Prostate gland (tissue), 2 donors: ENCODE results near the gene ACADL. TPM values are rescaled to one million over a fixed set of nuclear protein-coding genes. Genes with fewer than 3 reads are reported as not detected.

ENCODE experiments used
- DNase-seq: peaks from one replicate; pipeline ENCODE4 v3.0.0-alpha.2; 2019; ENCODE audit warnings: low spot score
- H3K27ac ChIP-seq, 2 donors: fragments of 200-600 bp; sonication (generic); 2 replicates each; pipeline ENCODE4 v1.5.1; 2017 to 2019
- H3K27me3 ChIP-seq: fragments of 200-600 bp; sonication (generic); replicated peaks from 2 replicates; pipeline ENCODE4 v1.5.1; 2019; ENCODE audit not compliant: insufficient read depth
- H3K36me3 ChIP-seq, 2 donors: fragments of 200-600 bp; sonication (generic); 1 replicate in 1 of 2; 2 replicates in 1 of 2; pipeline versions ENCODE4 v1.5.1 to v1.8.1; 2017 to 2019
- H3K4me1 ChIP-seq: fragments of 200-600 bp; sonication (generic); replicated peaks from 2 replicates; pipeline ENCODE4 v1.5.1; 2019
- H3K4me3 ChIP-seq, 2 donors: fragments of 200-600 bp; sonication (generic); 2 replicates each; pipeline ENCODE4 v1.5.1; 2017 to 2019
- H3K9me3 ChIP-seq: fragments of 200-600 bp; sonication (generic); 2 replicates; pipeline ENCODE4 v1.5.1; 2017
- CTCF ChIP-seq, 4 experiments: fragments of 200-600 bp in 2 of 4; fragments of 450-650 bp in 2 of 4; sonication (generic) in 2 of 4; IDR thresholded peaks; 1 replicate in 3 of 4; 2 replicates in 1 of 4; pipeline ENCODE4 v1.5.1; 2016 to 2019; ENCODE audit warnings: antibody characterized with exemption in 4 of 4, mild to moderate bottlenecking in 2 of 4, moderate library complexity in 2 of 4
- POLR2A ChIP-seq: fragments of 450-650 bp; IDR thresholded peaks from one replicate; pipeline ENCODE4 v1.6.1; 2016; ENCODE audit warnings: antibody characterized with exemption, mild to moderate bottlenecking
- POLR2AphosphoS5 ChIP-seq: sonication (generic); formaldehyde crosslinking; IDR thresholded peaks from one replicate; pipeline ENCODE4 v1.6.1; 2017; ENCODE audit warnings: antibody characterized with exemption
- WGBS: methylation state at CpG from one replicate; pipeline ENCODE4 v1.1.5; 2018; 5-methylcytosine and 5-hydroxymethylcytosine counted together
- intact Hi-C: fragments of 100-400 bp; cut with DNase I; formaldehyde crosslinking; loops from one replicate; pipeline ENCODE4 v1.14.2; 2022
- total RNA-seq, 2 donors: library from RNA; depleted of rRNA; stranded (reverse); fragments of >200 nt; gene quantifications; one replicate each; pipeline ENCODE4 v1.1.0, GENCODE V29; 2016

ACADL gene
- total RNA-seq = 10 to 100 TPM; 12.3 to 54.0 TPM

GRCh38 chr2:210224941-210225672 lies at the start of gene ACADL:
Gene ACADL, minus strand, starts transcription at chr2:210225447. Its CDS starts 184 bp downstream, at chr2:210225263.
- peak within 1 kb of the TSS; percentile 65 to 69 for H3K4me3 ChIP-seq
- H3K9me3 ChIP-seq = no peaks in the 10 kb centered on the region
- WGBS = under 1% methylated on average over 36 of the region's 69 CpGs
- H3K4me1 ChIP-seq = peaks cover 3% of the 10 kb centered on the region
- no peaks in the 10 kb centered on the region for H3K27me3 ChIP-seq
- DNase-seq = peak; percentile 67
- no peaks in the 10 kb centered on the region for H3K36me3 ChIP-seq
- TF ChIP-seq POLR2A = no peak
- peak in 1 of 4 experiments; percentile 15 for TF ChIP-seq CTCF (IDR thresholded peaks at IDR 0.05)
- TF ChIP-seq POLR2AphosphoS5 = no peak
- H3K27ac ChIP-seq = peak within 1 kb of the TSS; percentile 95
- intact Hi-C loops = no loop called here

GRCh38 chr2:210271300-210271699 lies 46.1 kb upstream of the ACADL start:
- intact Hi-C loops = no loop called here
- no peak for DNase-seq
- TF ChIP-seq POLR2A = no peak
- TF ChIP-seq CTCF (IDR thresholded peaks at IDR 0.05) = no peak
- no peak for TF ChIP-seq POLR2AphosphoS5

GRCh38 chr2:210269148-210269547 lies 43.9 kb upstream of the ACADL start:
- no peak for DNase-seq
- Histone ChIP-seq H3K27ac (no peak overlapping the region), H3K36me3 (no peaks in the 10 kb centered on the region), H3K9me3 (no peaks in the 10 kb centered on the region), H3K4me3 (no peak overlapping the region), H3K27me3 (no peaks in the 10 kb centered on the region), H3K4me1 (no peaks in the 10 kb centered on the region)
- TF ChIP-seq POLR2A = no peak
- no peak for TF ChIP-seq POLR2AphosphoS5
- no peak for TF ChIP-seq CTCF (IDR thresholded peaks at IDR 0.05)
- WGBS = 23% methylated on average over 3 of the region's 3 CpGs
- intact Hi-C loops = no loop called here

More at GRCh38 chr2:210271300-210271699, 46.1 kb upstream of the ACADL start:
- Histone ChIP-seq H3K27me3 (no peaks in the 10 kb centered on the region), H3K4me1 (no peaks in the 10 kb centered on the region), H3K9me3 (no peaks in the 10 kb centered on the region), H3K27ac (no peak overlapping the region), H3K36me3 (no peaks in the 10 kb centered on the region), H3K4me3 (no peak overlapping the region)

GRCh38 chr2:210268281-210268680 lies 43.0 kb upstream of the ACADL start:
- intact Hi-C loops = no loop called here
- no peak overlapping the region for H3K4me3 ChIP-seq
- TF ChIP-seq POLR2AphosphoS5 = no peak
- no peaks in the 10 kb centered on the region for H3K4me1 ChIP-seq
- no peak overlapping the region for H3K27ac ChIP-seq
- no peaks in the 10 kb centered on the region for H3K36me3 ChIP-seq
- DNase-seq = no peak
- WGBS = 94% methylated on average over 1 of the region's 1 CpG
- H3K27me3 ChIP-seq = no peaks in the 10 kb centered on the region
- no peaks in the 10 kb centered on the region for H3K9me3 ChIP-seq

- Histone ChIP-seq H3K36me3 (no peaks in the 10 kb centered on the region), H3K27me3 (no peaks in the 10 kb centered on the region), H3K9me3 (no peaks in the 10 kb centered on the region), H3K4me1 (no peaks in the 10 kb centered on the region), H3K4me3 (no peak overlapping the region), H3K27ac (no peak overlapping the region)
- no peak for DNase-seq
- intact Hi-C loops = no loop called here
- 61% methylated on average over 1 of the region's 1 CpG for WGBS
- TF ChIP-seq POLR2AphosphoS5 (no peak), CTCF (IDR thresholded peaks at IDR 0.05) (no peak), POLR2A (no peak)
Measured at GRCh38 chr2:210267698-210268097, 42.5 kb upstream of the ACADL start.
